H1 (cell line): Measurements from ENCODE around the gene OR1K1.

Experiments
- ATF2 ChIP-seq: IDR thresholded peaks from 2 replicates; pipeline ENCODE4 v1.6.1; 2012; ENCODE audit warnings: low read length, inconsistent platforms
- CHD2 ChIP-seq: IDR thresholded peaks from 2 replicates; pipeline ENCODE4 v1.6.1; 2012; ENCODE audit warnings: low read length, improper control_type of control experiment
- CTCF ChIP-seq, 3 experiments: IDR thresholded peaks; 1 replicate in 2 of 3; 2 replicates in 1 of 3; pipeline versions ENCODE4 v1.5.1 to v1.6.1; 2011; ENCODE audit warnings: low read length in 3 of 3, mild to moderate bottlenecking in 3 of 3, inconsistent platforms in 2 of 3, low read depth in 1 of 3, moderate library complexity in 1 of 3; ENCODE audit not compliant: insufficient read depth in 1 of 3; ENCODE audit errors: control extremely low read depth in 1 of 3
- POLR2AphosphoS5 ChIP-seq: IDR thresholded peaks from 2 replicates; pipeline ENCODE4 v1.6.1; 2011; ENCODE audit warnings: low read depth, low read length
- RXRA ChIP-seq: IDR thresholded peaks from 2 replicates; pipeline ENCODE4 v1.6.1; 2011; ENCODE audit warnings: low read depth, mild to moderate bottlenecking, low read length, moderate library complexity; ENCODE audit not compliant: insufficient read depth
- TAF1 ChIP-seq: IDR thresholded peaks from 2 replicates; pipeline ENCODE4 v1.6.1; 2011; ENCODE audit warnings: mild to moderate bottlenecking, low read depth, low read length
- YY1 ChIP-seq: IDR thresholded peaks from 2 replicates; pipeline ENCODE4 v1.6.1; 2011; ENCODE audit warnings: low read depth, mild to moderate bottlenecking, low read length

GRCh38 chr9:122767817-122768216 is 32.1 kb upstream of the OR1K1 start:
- TF ChIP-seq CTCF (IDR thresholded peaks at IDR 0.05; ENCODE audit: control extremely low read depth in 1 of 3, insufficient read depth in 1 of 3, low read depth in 1 of 3, low read length in 3 of 3) (no peak), YY1 (no peak), TAF1 (no peak), CHD2 (no peak), POLR2AphosphoS5 (no peak), ATF2 (no peak), RXRA (no peak)
